ENCODE measurements around the gene BTBD19.
A peak's percentile ranks its signal among the peaks of the same experiment; 100 is the strongest.
"Not testable (repeated sequence)": the region's sequence is repeated elsewhere in the genome, so short reads cannot be mapped to it uniquely, and the experiment has no call there.

BTBD19 gene

DNA sequence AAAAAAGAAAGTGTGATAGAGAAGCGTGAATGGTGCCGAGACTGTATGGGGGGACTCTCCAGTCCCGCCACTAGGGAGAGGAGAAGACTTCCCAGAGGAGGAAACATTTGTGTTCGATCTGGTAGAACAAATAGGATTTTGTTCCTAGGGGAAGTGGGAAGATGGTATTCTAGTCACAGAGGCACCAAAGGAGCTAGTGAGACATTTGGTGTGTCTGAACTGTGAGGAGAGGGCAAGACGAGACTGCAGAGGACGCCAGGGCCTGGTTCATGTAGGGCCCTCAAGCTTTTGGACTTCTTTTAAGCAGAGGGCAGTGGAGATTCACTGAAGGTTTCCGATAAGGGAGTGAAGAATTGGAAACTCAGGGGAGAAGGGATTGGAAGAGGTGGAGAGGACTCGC lies 2.9 kb downstream of the BTBD19 start:
- DNase-seq (ENCODE audit: low spot score): no peak
- no peak for TF ChIP-seq CTCF (IDR thresholded peaks at IDR 0.05; ENCODE audit: borderline replicate concordance, control extremely low read depth, extremely low read depth, insufficient read depth, missing control alignments)
- in situ Hi-C loops (cut with MboI; ENCODE audit: low sequenced_read_pairs, unreplicated experiment): no loop called here

GRCh38 chr1:44812822-44813543 lies 4.7 kb downstream of the BTBD19 start:
- DNase-seq (ENCODE audit: low spot score): no peak
- in situ Hi-C loops (cut with MboI; ENCODE audit: low sequenced_read_pairs, unreplicated experiment): no loop called here
- no peak for TF ChIP-seq CTCF (IDR thresholded peaks at IDR 0.05; ENCODE audit: borderline replicate concordance, control extremely low read depth, extremely low read depth, insufficient read depth, missing control alignments)

GRCh38 chr1:44815926-44816325 lies 7.6 kb downstream of the BTBD19 start:
- in situ Hi-C loops (cut with MboI; ENCODE audit: low sequenced_read_pairs, unreplicated experiment); DNase-seq (ENCODE audit: low spot score): not testable (repeated sequence)

DNA sequence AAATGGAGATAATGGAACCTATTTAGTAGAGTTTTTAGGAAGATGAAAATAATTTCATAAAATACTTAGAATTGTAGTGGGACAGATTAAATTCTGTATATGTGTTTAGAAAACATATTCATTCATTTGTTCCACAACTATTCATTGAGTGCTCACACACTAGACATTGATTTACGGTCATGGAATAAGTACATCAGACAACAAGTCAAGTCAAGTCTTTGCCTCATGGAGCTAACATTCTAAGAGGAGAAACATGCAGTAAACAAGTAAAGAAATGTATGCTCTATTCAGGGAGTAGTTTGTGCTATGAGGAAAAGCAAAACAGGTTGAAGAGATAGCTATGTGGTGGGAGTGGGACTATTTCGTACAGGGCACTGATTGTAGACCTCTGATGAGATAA lies 9.0 kb downstream of the BTBD19 start:
- in situ Hi-C loops (cut with MboI; ENCODE audit: low sequenced_read_pairs, unreplicated experiment): no loop called here
- TF ChIP-seq CTCF (IDR thresholded peaks at IDR 0.05; ENCODE audit: borderline replicate concordance, control extremely low read depth, extremely low read depth, insufficient read depth, missing control alignments): no peak
- no peak for DNase-seq (ENCODE audit: low spot score)

DNA sequence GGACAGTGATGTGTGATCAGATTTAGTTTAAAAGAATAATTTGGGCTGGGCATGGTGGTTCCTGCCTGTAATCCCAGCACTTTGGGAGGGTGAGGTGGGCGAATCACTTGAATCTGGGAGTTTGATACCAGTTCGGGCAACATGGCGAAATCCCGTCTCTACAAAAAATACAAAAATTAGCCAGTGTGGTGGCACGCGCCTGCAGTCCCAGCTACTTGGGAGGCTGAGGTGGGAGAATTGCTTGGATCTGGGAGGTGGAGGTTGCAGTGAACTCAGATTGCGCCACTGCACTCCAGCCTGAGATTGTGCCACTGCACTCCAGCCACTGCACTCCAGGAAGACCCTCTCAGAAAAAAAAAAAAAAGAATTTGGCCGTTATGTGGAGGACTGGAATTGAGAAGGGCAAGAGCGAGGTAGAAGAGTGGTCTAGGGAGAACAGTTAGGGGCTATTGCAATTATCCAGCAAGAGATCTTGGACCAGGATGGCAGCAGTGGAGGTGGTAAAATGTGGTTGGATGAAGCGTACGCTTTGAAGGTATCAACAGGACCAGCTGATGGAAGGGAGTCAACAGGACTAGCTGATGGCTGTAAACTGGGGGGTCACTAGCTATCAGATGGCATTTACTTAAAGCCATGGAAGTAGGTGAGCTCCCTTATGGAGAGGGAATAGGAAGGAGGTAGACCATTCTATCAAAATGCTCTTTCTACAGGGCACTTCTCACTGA lies 9.6 kb downstream of the BTBD19 start:
- DNase-seq (ENCODE audit: low spot score): no peak
- no peak for TF ChIP-seq CTCF (IDR thresholded peaks at IDR 0.05; ENCODE audit: borderline replicate concordance, control extremely low read depth, extremely low read depth, insufficient read depth, missing control alignments)
- in situ Hi-C loops (cut with MboI; ENCODE audit: low sequenced_read_pairs, unreplicated experiment): no loop called here

- no peak for TF ChIP-seq CTCF (IDR thresholded peaks at IDR 0.05; ENCODE audit: borderline replicate concordance, control extremely low read depth, extremely low read depth, insufficient read depth, missing control alignments)
- DNase-seq (ENCODE audit: low spot score): no peak
- in situ Hi-C loops (cut with MboI; ENCODE audit: low sequenced_read_pairs, unreplicated experiment): no loop called here
These were observed 10.9 kb downstream of the BTBD19 start for GRCh38 chr1:44819196-44819607.

DNA sequence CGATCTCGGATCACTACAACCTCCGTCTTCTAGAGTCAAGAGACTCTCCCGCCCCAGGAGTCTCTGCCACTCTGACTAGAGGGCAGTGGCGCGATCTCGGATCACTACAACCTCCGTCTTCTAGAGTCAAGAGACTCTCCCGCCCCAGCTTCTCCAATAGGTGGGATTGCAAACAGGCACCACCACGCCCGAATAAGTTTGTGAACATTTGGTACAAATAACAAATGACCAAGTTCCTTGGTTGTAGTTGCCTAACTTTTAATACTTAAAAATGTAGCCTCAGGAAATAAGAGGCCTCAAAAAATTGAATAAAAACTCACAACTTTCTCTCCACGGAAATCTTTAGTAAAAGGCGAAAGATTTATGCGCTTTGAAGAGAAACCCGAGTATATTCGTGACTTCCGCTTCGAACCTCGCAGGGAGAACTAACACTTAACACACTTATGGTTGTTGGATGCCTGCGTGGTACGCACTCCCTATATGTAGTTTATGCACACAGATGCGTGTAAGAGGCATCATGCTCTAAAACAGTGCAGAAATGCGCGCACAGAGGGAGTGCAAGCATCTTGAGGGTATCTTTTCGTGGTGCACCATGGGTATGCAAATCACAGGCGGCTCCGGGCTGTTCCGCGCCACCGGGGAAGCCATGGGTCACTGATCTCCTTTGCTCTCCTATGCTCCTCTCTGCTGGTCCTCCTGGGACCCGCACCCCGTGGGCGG lies 11.4 kb downstream of the BTBD19 start:
- peak; percentile 92 for DNase-seq (ENCODE audit: low spot score)
- in situ Hi-C loops (cut with MboI; ENCODE audit: low sequenced_read_pairs, unreplicated experiment): no loop called here
- peak; percentile 28 for TF ChIP-seq CTCF (IDR thresholded peaks at IDR 0.05; ENCODE audit: borderline replicate concordance, control extremely low read depth, extremely low read depth, insufficient read depth, missing control alignments)
